ENCODE measurements around the gene P2RY12.

Gene P2RY12

GRCh38 chr3:151382671-151383070 is 1.9 kb downstream of the P2RY12 start:
- no peak for DNase-seq (ENCODE audit: low read depth, low spot score)
- ChIA-PET POLR2A (no interaction called here), CTCF (interaction anchor here (1.8 kb wide), 1 partner anchor 13 kb away, joined by 6 read pairs; no protein-coding TSS in a partner anchor)
- no peak for TF ChIP-seq CTCF (IDR thresholded peaks at IDR 0.05; ENCODE audit: insufficient read depth, low read length, missing control alignments)
- H3K4me3 ChIP-seq (ENCODE audit: low read depth, low read length), result no peak overlapping the region

- POLR2A ChIA-PET, result no interaction called here
- no peak for DNase-seq (ENCODE audit: low read depth, low spot score)
- H3K4me3 ChIP-seq (ENCODE audit: low read depth, low read length), result no peak overlapping the region
- peak; percentile 62 for TF ChIP-seq CTCF (IDR thresholded peaks at IDR 0.05; ENCODE audit: insufficient read depth, low read length, missing control alignments)
- CTCF ChIA-PET, result interaction anchor here (0.8 to 3.0 kb wide), 8 partner anchors 9 to 459 kb away, joined by 3 to 19 read pairs (median 3); no protein-coding TSS in a partner anchor
These were observed 5.3 kb downstream of the P2RY12 start for GRCh38 chr3:151379083-151379734.

- no peak overlapping the region for H3K4me3 ChIP-seq (ENCODE audit: low read depth, low read length)
- POLR2A ChIA-PET, result no interaction called here
These were observed 6.7 kb downstream of the P2RY12 start for GRCh38 chr3:151377768-151378385.

GRCh38 chr3:151372063-151372820 is 12.3 kb downstream of the P2RY12 start:
- no peak for DNase-seq (ENCODE audit: low read depth, low spot score)
- H3K4me3 ChIP-seq (ENCODE audit: low read depth, low read length), result no peak overlapping the region
- ChIA-PET POLR2A (no interaction called here), CTCF (interaction anchor here (0.7 to 2.2 kb wide), 3 partner anchors 11 to 13 kb away, joined by 4 to 6 read pairs (median 4); partner anchors contain the start of gene P2RY12)
- no peak for TF ChIP-seq CTCF (IDR thresholded peaks at IDR 0.05; ENCODE audit: insufficient read depth, low read length, missing control alignments)

More at GRCh38 chr3:151377768-151378385, 6.7 kb downstream of the P2RY12 start:
- no peak for TF ChIP-seq CTCF (IDR thresholded peaks at IDR 0.05; ENCODE audit: insufficient read depth, low read length, missing control alignments)
- DNase-seq (ENCODE audit: low read depth, low spot score), result no peak
- CTCF ChIA-PET, result interaction anchor here (1.0 to 3.0 kb wide), 5 partner anchors 10 to 461 kb away, joined by 3 to 19 read pairs (median 4); no protein-coding TSS in a partner anchor

GRCh38 chr3:151371526-151371925 is 13.0 kb downstream of the P2RY12 start:
- no peak for TF ChIP-seq CTCF (IDR thresholded peaks at IDR 0.05; ENCODE audit: insufficient read depth, low read length, missing control alignments)
- ChIA-PET POLR2A (no interaction called here), CTCF (interaction anchor here (1.9 to 2.2 kb wide), 2 partner anchors 10 to 12 kb away, joined by 4 to 6 read pairs; partner anchors contain the start of gene P2RY12)
- no peak overlapping the region for H3K4me3 ChIP-seq (ENCODE audit: low read depth, low read length)
- no peak for DNase-seq (ENCODE audit: low read depth, low spot score)

GRCh38 chr3:151367448-151367847 is 17.1 kb downstream of the P2RY12 start:
- ChIA-PET CTCF (interaction anchor here (1.4 kb wide), 1 partner anchor 10 kb away, joined by 4 read pairs; no protein-coding TSS in a partner anchor), POLR2A (no interaction called here)
- no peak overlapping the region for H3K4me3 ChIP-seq (ENCODE audit: low read depth, low read length)
- TF ChIP-seq CTCF (IDR thresholded peaks at IDR 0.05; ENCODE audit: insufficient read depth, low read length, missing control alignments), result no peak
- no peak for DNase-seq (ENCODE audit: low read depth, low spot score)

Data from AG04449 (cell line).